Panc1 (cell line): ENCODE results near the gene PLGRKT.

Source experiments
- CTCF ChIP-seq: fragments of 450-650 bp; IDR thresholded peaks from 2 replicates; pipeline ENCODE4 v1.5.1; 2017; ENCODE audit warnings: mild to moderate bottlenecking
- POLR2AphosphoS5 ChIP-seq: IDR thresholded peaks from 2 replicates; pipeline ENCODE4 v1.6.1; 2012; ENCODE audit warnings: mild to moderate bottlenecking, low read depth, low read length, moderate library complexity

GRCh38 chr9:5408596-5408995 lies 29.1 kb downstream of the PLGRKT start:
- TF ChIP-seq CTCF (no peak), POLR2AphosphoS5 (no peak)
